Left cardiac atrium (tissue), 4 donors: ENCODE data around the gene TBX5. TPM values are rescaled to one million over a fixed set of nuclear protein-coding genes. Genes with fewer than 3 reads are reported as not detected.

Experiments
- ATAC-seq, 2 donors: fragments of 200-7000 bp; cut with Tn5 transposase; one replicate each; pipeline ENCODE4 v1.9.1; 2020; ENCODE audit warnings: mild to moderate bottlenecking in 2 of 2, moderate library complexity in 2 of 2
- DNase-seq: peaks from one replicate; pipeline ENCODE4 v3.0.0-alpha.2; 2020
- intact Hi-C, 2 donors: fragments of 100-400 bp; cut with DNase I; formaldehyde crosslinking; loops; one replicate each; pipeline versions ENCODE4 v1.14.1 to v1.15.1; 2022 to 2023
- total RNA-seq, 2 donors: library from RNA; stranded (reverse); fragmentation: NEBNext Ultra II Directional; extraction: Animal tissue kit (Norgen Biotek cat#: 25700); gene quantifications; one replicate each; pipeline ENCODE4 v1.2.1, GENCODE V29; 2021
- donor health status: DM: no; HTN: yes; CAD: no.
- donor health status: DM: no; HTN: yes; CAD: no; lungs with severe emphysema.
- donor health status: DM: yes; HTN: yes; CAD: no.
- donor health status: Dilated cardiomyopathy.

Gene TBX5
- total RNA-seq, 2 donors from 2014 or later: 116 to 236 TPM

GRCh38 chr12:114313910-114314309, 92.0 kb downstream of the TBX5 start:
- intact Hi-C loops: no loop called here
- no peak for ATAC-seq

GRCh38 chr12:114311974-114312373, 94.0 kb downstream of the TBX5 start:
- intact Hi-C loops: no loop called here
- ATAC-seq (peak; percentile 64 to 66), DNase-seq (peak; percentile 28)

More at GRCh38 chr12:114313910-114314309, 92.0 kb downstream of the TBX5 start:
- DNase-seq: no peak

DNA sequence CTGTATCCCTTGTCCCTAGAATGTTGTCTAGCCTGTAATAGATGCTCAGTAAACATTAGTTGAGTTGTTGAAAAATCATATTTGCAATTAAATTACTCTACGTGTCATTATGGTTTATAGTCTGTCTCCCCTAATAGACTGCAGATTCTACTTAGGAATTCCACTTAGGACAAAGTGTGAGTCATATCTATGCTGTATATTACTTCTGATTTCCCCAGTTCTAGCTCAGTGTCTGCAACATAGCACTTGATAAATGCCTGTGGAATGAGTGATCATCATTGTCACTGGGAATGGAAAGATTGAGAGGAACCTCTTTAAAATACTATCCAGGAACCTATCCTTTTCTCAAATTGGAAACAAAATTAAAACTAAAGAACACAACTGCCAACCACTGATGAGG, 99.3 kb downstream of the TBX5 start:
- no peak for ATAC-seq
- no peak for DNase-seq
- intact Hi-C loops: no loop called here

- ATAC-seq (no peak), DNase-seq (no peak)
- intact Hi-C loops: no loop called here
Observed at GRCh38 chr12:114305446-114305845, 100.5 kb downstream of the TBX5 start.
